Measurements from ENCODE around the gene SLC12A9.
A peak's percentile ranks its signal among the peaks of the same experiment; 100 is the strongest.
"Not testable (repeated sequence)": the region's sequence is repeated elsewhere in the genome, so short reads cannot be mapped to it uniquely, and the experiment has no call there.

Gene SLC12A9

GRCh38 chr7:100852048-100852872, at the start of gene SLC12A9:
Gene SLC12A9, plus strand, starts transcription at chr7:100852713. Its CDS starts 1,485 bp downstream, at chr7:100854198.
- peak; percentile 99 for DNase-seq (ENCODE audit: low spot score)

DNA sequence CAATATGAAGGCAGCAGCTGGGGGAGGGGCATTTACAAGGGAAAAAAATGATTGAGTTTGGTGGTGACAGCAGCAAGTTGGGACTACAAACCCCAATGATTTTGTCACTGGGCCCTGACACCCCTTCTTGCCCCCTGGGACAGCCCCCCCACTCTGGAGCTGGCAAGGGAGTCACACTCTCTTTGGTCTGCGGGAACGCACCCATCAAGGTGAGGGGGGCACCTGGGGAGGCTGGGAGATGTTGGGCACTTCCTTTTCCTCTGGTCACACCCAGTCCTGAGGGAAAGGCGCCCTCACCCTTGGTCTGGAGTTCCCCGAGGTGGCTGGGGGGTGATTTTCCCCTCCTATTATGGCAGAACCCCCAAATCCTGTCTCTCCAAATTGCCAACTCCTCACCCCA, 49.6 kb upstream of the SLC12A9 start:
- no peak for DNase-seq (ENCODE audit: low spot score)

- peak; percentile 98 for DNase-seq (ENCODE audit: low spot score)
Observed at GRCh38 chr7:100803398-100804161, 48.9 kb upstream of the SLC12A9 start.

GRCh38 chr7:100804681-100805431, 47.7 kb upstream of the SLC12A9 start:
- DNase-seq (ENCODE audit: low spot score): no peak

- no peak for DNase-seq (ENCODE audit: low spot score)
Observed at GRCh38 chr7:100806276-100806675, 46.2 kb upstream of the SLC12A9 start.

GRCh38 chr7:100806883-100807282, 45.6 kb upstream of the SLC12A9 start:
- not testable (repeated sequence) for DNase-seq (ENCODE audit: low spot score)

- no peak for DNase-seq (ENCODE audit: low spot score)
Observed at GRCh38 chr7:100808354-100808875, 44.1 kb upstream of the SLC12A9 start.

GRCh38 chr7:100811480-100811879, 41.0 kb upstream of the SLC12A9 start:
- DNase-seq (ENCODE audit: low spot score): no peak

GRCh38 chr7:100812729-100813128, 39.8 kb upstream of the SLC12A9 start:
- no peak for DNase-seq (ENCODE audit: low spot score)

DNA sequence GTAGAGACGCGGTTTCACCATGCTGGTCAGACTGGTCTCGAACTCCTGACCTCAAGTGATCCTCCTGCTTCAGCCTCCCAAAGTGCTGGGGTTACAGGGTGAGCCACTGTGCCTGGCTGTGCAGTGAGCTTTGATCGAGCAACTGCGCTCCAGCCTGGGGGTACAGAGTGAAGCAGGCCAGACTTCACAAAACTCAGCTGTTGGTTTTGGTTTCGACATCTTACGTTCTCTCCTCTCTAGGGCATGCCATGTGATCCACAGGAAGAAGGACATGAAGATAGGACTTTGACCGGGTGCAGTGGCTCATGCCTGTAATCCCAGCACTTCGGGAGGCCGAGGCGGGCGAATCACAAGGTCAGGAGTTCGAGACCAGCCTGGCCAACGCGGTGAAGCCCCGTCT, 36.0 kb upstream of the SLC12A9 start:
- DNase-seq (ENCODE audit: low spot score): not testable (repeated sequence)

- DNase-seq (ENCODE audit: low spot score): no peak
Observed at GRCh38 chr7:100817097-100817496, 35.4 kb upstream of the SLC12A9 start.

- no peak for DNase-seq (ENCODE audit: low spot score)
Observed at GRCh38 chr7:100818366-100818765, 34.1 kb upstream of the SLC12A9 start.

DNA sequence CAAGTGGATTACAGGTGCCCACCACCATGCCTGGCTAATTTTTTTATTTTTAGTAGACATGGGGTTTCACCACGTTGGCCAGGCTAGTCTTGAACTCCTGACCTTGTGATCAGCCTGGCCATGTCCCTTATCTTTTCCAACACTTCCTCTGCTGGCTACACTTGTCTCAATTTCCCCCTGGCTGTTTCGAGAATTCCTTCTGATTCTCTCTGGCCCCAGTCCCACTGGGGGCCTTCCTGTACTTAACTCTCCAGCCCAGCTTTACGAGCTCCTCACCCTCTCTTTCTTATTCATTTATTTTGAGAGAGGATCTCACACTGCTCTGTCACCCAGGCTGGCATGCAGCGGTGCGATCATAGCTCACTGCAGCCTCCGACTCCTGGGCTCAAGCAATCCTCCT, 33.7 kb upstream of the SLC12A9 start:
- DNase-seq (ENCODE audit: low spot score): no peak

DNA sequence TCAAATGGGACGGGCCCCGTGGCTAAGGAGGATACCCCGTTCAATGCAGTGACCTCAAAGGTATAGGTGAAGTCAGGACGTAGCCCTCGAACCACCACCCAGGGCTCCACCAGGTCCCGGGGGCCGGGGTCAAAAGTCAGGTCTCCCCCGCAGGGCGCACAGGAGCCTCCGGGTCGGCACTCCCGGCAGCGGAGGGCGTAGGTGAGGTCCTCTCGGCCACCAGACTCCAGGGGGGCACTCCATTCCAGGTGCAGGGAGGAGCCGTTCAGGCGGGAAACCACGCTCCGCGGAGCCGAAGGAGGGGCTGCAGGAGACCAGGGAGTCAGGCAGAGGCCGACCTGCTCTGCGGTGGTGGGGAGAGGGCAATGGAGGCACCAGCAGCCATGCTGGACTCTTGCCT, 32.9 kb upstream of the SLC12A9 start:
- DNase-seq (ENCODE audit: low spot score): no peak

DNA sequence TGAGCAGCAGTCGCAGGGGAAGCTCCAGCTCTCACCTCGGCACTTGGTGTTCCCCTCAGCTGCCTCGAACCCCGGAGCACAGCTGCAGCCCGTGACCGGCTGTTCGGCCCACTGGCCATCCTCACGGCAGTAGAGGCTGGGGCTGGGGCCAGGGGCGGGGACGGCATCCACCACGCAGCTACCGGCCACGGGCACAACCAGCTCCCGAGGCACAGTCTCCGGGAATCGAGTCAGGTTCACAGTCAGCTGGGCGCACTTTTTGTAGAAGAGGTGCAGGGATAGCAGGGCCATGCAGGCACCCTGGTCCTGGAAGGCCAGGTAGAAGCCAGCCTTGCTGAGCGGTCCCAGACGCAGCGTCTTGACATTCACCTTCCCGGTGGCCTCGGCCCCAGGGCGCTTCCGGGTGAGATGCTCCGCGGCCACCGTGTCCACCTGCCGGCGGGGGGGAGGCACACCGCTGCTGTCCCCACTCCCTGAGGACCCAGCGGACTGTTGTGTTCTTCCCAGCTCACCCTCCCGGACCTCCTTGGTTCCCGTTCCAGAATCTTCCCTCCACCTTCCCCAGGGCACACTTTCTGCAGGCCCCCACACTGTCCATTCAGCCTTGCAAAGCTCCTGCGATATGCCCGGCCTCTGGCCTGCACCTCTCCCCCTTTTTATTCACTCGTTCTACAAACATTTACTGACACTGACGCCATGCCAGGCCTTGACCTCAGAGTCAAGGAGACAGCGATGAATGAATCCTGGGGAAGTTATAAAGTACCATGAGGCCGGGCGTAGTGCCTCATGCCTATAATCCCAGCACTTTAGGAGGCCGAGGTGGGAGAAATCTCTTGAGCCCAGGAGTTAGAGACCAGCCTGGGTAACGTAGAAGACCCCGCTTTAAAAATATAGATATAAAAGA, 30.0 kb upstream of the SLC12A9 start:
- DNase-seq (ENCODE audit: low spot score): no peak

DNA sequence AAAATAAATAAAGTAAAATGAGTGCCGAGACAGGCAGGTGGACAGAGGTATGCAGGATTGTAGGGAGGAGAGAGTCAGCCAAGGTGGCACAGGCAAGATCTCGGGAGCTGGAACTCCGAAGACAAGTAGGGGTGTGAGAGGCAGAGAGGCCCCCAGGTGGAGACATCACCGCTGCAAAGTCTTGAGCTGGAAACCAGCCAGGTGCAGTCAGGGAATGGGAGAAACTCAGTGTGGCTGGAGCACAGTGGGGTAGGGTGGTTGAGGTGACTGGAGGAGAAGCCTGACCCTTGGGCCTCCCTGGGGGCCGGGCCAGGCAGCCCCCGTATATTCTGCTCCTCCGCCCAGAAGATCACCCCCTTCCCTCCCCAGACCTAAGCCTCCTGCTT, 29.4 kb upstream of the SLC12A9 start:
- no peak for DNase-seq (ENCODE audit: low spot score)

DNA sequence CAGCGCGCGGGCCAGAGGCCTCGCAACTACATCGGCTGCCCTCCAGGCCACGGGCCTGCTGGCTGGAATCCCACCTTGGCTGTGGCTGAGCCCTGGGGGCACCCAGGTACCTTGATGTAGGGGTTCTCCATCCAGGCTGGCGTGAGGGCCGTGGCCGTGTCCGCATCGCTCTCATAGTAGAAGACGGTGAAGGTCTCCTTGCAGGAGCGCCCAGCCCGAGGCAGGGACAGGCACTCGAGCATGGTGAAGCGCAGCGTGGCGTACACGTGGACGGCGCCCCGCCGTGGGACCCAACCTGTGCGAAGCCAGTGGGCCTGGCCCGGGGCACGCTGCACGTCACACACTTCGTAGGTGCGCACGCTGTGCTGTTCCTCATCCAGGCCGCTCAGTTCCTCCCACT, 29.0 kb upstream of the SLC12A9 start:
- DNase-seq (ENCODE audit: low spot score): no peak

DNA sequence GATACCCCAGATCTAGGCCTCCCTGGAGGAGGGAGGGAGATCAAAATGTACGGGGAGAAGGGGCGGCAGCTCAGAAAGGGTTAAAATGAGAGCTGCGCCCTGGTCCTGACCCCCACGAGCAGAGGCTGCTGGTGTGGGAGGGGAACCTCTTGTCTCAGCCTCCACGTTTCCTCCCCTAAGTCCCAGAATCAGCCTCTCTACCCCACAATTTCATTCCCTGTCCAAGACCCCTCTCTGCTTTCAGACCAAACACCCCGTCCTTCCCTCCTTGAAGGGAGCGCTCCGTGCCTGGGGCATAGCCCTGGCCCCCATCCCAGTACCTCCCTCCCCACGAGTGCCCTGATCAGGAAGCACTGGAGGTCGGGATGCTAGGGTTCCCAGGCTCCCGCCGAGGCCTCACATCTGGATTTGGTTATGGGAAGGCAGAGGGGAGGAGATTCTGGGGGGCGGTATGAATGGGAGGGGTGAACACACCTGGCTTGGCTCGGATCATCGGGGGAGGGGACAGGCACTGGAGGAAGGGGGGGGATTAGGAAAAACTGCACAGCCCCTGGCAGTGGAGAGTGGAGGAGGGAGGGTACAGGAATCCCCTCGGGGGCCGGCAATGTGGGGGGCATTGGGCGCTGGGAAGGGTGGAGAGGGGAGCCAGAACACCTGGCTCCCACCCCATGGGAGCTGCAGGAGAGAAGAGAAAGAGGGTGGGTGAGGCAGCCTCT, 27.9 kb upstream of the SLC12A9 start:
- DNase-seq (ENCODE audit: low spot score): no peak

- no peak for DNase-seq (ENCODE audit: low spot score)
Observed at GRCh38 chr7:100825215-100825671, 27.3 kb upstream of the SLC12A9 start.

DNA sequence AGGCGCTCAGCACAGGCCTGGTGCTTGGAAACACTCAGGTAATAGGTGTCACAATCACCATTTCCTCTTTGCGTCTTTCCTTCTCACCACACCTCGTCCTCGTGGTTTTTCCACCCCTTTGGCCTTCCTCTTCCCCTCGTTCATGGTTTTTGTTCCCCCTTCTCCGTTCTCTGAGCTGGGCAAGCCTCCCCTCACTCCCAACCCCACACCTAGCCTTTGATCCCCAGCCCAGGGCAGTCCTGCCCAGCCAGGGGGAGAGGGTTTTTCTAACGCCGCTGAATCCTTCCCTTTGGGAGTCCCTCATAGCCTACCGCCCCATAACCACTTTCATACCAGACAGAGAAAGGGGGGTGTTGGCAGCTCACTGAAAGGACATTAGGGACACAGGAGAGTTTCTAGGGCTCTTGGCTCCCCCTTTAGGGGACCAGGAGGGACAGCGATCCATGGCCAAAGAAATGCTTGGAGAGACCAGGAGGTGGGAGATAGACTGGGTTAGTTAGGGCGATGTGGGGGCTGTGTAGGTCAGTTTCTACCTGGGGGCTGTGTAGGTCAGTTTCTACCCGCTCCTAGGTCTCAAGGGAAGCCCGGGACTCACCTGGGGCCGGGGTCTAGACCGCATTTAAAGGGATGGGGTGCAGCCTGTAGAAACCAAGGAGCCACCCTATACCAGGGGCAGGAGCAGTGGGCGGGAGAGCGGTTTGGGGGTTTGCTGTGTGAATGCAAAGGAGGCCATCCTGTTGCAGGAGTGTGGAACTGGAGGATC, 26.6 kb upstream of the SLC12A9 start:
- DNase-seq (ENCODE audit: low spot score): peak; percentile 47
